Natural killer cell treated with Interleukin-12 subunit alpha and Interleukin-12 subunit beta and Interleukin-15 and Interleukin-18, amount 100 ng/mL, for 72 hours (primary cell): ENCODE data around the gene SHROOM4. TPM values are rescaled to one million over a fixed set of nuclear protein-coding genes. Genes with fewer than 3 reads are reported as not detected.

ENCODE experiments used
- ATAC-seq, 2 donors: fragments of 150-1000 bp; cut with Tn5 transposase in 1 of 2; sonication (Bioruptor Pico), chemical (Tn5 transposase) in 1 of 2; 2 replicates each; pipeline ENCODE4 v1.10.0; 2021
- DNase-seq: peaks from one replicate; pipeline ENCODE4 v3.0.0; 2022; ENCODE audit warnings: low spot score
- H3K27ac Mint-ChIP-seq, 2 donors: 1 replicate in 1 of 2; 2 replicates in 1 of 2; pipeline ENCODE4 v1.8.0; 2022; ENCODE audit warnings: mixed read lengths in 2 of 2, mild to moderate bottlenecking in 1 of 2, moderate library complexity in 1 of 2
- H3K27me3 Mint-ChIP-seq, 2 donors: 1 replicate in 1 of 2; 2 replicates in 1 of 2; pipeline ENCODE4 v1.8.0; 2022; ENCODE audit warnings: mixed read lengths in 2 of 2
- H3K36me3 Mint-ChIP-seq: one replicate; pipeline ENCODE4 v1.8.0; 2022; ENCODE audit warnings: mixed read lengths
- H3K4me1 Mint-ChIP-seq, 2 donors: 1 replicate in 1 of 2; 2 replicates in 1 of 2; pipeline ENCODE4 v1.8.0; 2022; ENCODE audit warnings: low read depth in 2 of 2, mixed read lengths in 2 of 2, mild to moderate bottlenecking in 1 of 2
- H3K4me3 Mint-ChIP-seq: one replicate; pipeline ENCODE4 v1.8.0; 2022; ENCODE audit warnings: mixed read lengths
- H3K9me3 Mint-ChIP-seq: 2 replicates; pipeline ENCODE4 v1.8.0; 2022; ENCODE audit warnings: mixed read lengths
- total RNA-seq, 2 donors: library from RNA; stranded (reverse); gene quantifications; one replicate each; pipeline ENCODE4 v1.2.3, GENCODE V29; 2022

The SHROOM4 gene
- total RNA-seq, 2 donors from 2014 or later = not detected

DNA sequence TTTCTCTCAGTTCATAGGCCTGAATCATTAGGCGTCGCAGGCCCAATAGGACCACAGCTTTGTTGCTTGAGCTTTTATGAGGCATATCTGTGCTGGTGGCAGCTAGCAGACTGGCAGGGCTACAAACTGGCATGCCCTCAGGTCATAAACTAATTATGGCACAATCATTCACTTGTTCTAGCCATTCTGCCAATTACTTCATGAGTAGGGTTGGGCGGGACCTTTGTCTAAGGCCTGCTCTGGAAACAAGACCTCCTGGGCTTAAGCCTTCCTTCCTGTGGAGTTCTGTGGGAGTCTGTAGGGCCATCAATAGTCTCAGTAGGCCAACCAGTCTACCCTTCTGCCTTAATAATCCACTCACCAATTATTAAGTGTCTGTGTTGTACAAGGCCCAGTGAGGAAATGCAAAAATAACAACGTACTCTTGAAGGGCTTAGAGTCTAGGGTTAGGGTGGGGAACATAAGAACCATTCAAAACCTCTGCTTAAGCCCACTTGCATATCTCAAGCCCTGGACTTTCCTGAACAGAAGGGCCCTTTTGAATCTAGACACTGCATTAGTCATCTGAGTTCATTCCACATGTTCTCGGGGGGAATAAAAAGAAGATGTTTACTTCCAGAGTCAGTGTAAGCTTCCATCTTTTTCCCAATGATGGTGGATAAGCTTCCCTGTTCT lies 44.5 kb downstream of the SHROOM4 start:
- no peaks in the 10 kb centered on the region for H3K4me1 Mint-ChIP-seq
- DNase-seq (no peak), ATAC-seq (no peak)
- no peak overlapping the region for H3K4me3 Mint-ChIP-seq
- H3K27ac Mint-ChIP-seq = no peak overlapping the region
- no peaks in the 10 kb centered on the region for H3K36me3 Mint-ChIP-seq
- H3K27me3 Mint-ChIP-seq = peaks cover 10 to 23% of the 10 kb centered on the region in 2 donors
- H3K9me3 Mint-ChIP-seq = no peaks in the 10 kb centered on the region

DNA sequence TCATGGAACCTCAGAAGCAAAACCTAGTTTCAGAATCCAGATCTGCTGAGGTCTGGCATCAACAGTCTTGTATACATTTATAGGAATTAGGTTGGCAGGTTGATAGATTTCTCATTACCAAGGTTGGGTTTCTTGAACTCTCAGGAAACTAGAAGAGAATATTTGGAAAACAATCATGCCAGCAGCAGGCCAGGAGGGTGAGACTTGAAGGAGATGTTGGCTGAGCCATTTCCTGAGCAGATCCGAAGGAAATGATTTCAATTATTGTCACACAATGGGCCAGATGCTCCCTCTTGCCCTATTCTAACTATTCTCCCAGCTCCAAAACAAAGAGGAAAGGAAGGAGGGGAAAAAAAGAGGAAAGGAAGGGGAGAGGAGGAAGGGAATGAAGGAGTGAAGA lies 45.2 kb downstream of the SHROOM4 start:
- H3K27ac Mint-ChIP-seq = no peak overlapping the region
- DNase-seq = no peak
- peaks cover 10 to 26% of the 10 kb centered on the region in 2 donors for H3K27me3 Mint-ChIP-seq
- no peak overlapping the region for H3K4me3 Mint-ChIP-seq
- no peaks in the 10 kb centered on the region for H3K9me3 Mint-ChIP-seq
- H3K4me1 Mint-ChIP-seq = no peaks in the 10 kb centered on the region
- no peaks in the 10 kb centered on the region for H3K36me3 Mint-ChIP-seq
- ATAC-seq = no peak

GRCh38 chrX:50765986-50766385 lies 48.0 kb downstream of the SHROOM4 start:
- H3K36me3 Mint-ChIP-seq = no peaks in the 10 kb centered on the region
- H3K27me3 Mint-ChIP-seq = peaks cover 20 to 30% of the 10 kb centered on the region in 2 donors
- no peaks in the 10 kb centered on the region for H3K9me3 Mint-ChIP-seq
- no peaks in the 10 kb centered on the region for H3K4me1 Mint-ChIP-seq
- no peak overlapping the region for H3K4me3 Mint-ChIP-seq
- ATAC-seq (no peak), DNase-seq (no peak)
- no peak overlapping the region for H3K27ac Mint-ChIP-seq

DNA sequence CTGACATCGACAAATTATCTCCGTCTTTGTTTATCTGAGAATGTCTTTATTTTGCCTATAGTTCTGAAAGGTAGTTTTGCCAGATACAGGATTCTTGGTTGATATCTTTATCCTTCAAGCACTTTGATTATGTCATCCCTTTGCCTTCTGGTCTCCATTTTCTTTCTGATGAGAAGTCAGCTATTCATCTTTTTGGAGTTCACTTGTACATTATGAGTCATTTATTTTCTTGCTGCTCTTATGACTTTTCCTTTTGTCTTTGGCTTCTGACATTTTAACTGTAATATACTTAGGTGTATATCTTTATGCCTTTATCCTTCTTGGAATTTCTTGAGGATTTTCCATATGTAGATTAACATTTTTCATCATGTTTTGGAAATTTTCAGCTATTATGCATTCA lies 51.4 kb downstream of the SHROOM4 start:
- H3K27ac Mint-ChIP-seq = no peak overlapping the region
- ATAC-seq (no peak), DNase-seq (no peak)
- H3K4me3 Mint-ChIP-seq = no peak overlapping the region
- no peaks in the 10 kb centered on the region for H3K36me3 Mint-ChIP-seq
- no peaks in the 10 kb centered on the region for H3K9me3 Mint-ChIP-seq
- no peaks in the 10 kb centered on the region for H3K4me1 Mint-ChIP-seq
- peaks cover 20 to 26% of the 10 kb centered on the region in 2 donors for H3K27me3 Mint-ChIP-seq

GRCh38 chrX:50756276-50756675 lies 57.7 kb downstream of the SHROOM4 start:
- H3K27ac Mint-ChIP-seq = no peak overlapping the region
- peaks cover 0 to 12% of the 10 kb centered on the region in 2 donors for H3K27me3 Mint-ChIP-seq
- H3K9me3 Mint-ChIP-seq = no peaks in the 10 kb centered on the region
- no peaks in the 10 kb centered on the region for H3K4me1 Mint-ChIP-seq
- no peak overlapping the region for H3K4me3 Mint-ChIP-seq
- ATAC-seq = no peak
- no peak for DNase-seq
- no peaks in the 10 kb centered on the region for H3K36me3 Mint-ChIP-seq

GRCh38 chrX:50751091-50751490 lies 62.9 kb downstream of the SHROOM4 start:
- Mint-ChIP-seq H3K36me3 (no peaks in the 10 kb centered on the region), H3K9me3 (no peaks in the 10 kb centered on the region), H3K27ac (no peak overlapping the region), H3K4me1 (no peaks in the 10 kb centered on the region), H3K4me3 (no peak overlapping the region), H3K27me3 (peaks cover 0 to 25% of the 10 kb centered on the region in 2 donors)
- DNase-seq (no peak), ATAC-seq (no peak)

GRCh38 chrX:50747471-50747900 lies 66.5 kb downstream of the SHROOM4 start:
- Mint-ChIP-seq H3K27me3 (peaks cover 22 to 36% of the 10 kb centered on the region in 2 donors), H3K4me3 (no peak overlapping the region), H3K27ac (no peak overlapping the region), H3K4me1 (no peaks in the 10 kb centered on the region), H3K9me3 (no peaks in the 10 kb centered on the region), H3K36me3 (no peaks in the 10 kb centered on the region)
- no peak for DNase-seq
- ATAC-seq = no peak

GRCh38 chrX:50736656-50737055 lies 77.3 kb downstream of the SHROOM4 start:
- H3K4me3 Mint-ChIP-seq = no peak overlapping the region
- no peak overlapping the region for H3K27ac Mint-ChIP-seq
- no peaks in the 10 kb centered on the region for H3K9me3 Mint-ChIP-seq
- H3K27me3 Mint-ChIP-seq = peaks cover 8 to 24% of the 10 kb centered on the region in 2 donors
- ATAC-seq (no peak), DNase-seq (no peak)
- no peaks in the 10 kb centered on the region for H3K36me3 Mint-ChIP-seq
- H3K4me1 Mint-ChIP-seq = no peaks in the 10 kb centered on the region

GRCh38 chrX:50726296-50726695 lies 87.7 kb downstream of the SHROOM4 start:
- DNase-seq = no peak
- H3K9me3 Mint-ChIP-seq = no peaks in the 10 kb centered on the region
- H3K4me3 Mint-ChIP-seq = no peak overlapping the region
- no peak for ATAC-seq
- no peak overlapping the region for H3K27ac Mint-ChIP-seq
- peaks cover 9% of the 10 kb centered on the region in 2 donors for H3K27me3 Mint-ChIP-seq
- no peaks in the 10 kb centered on the region for H3K36me3 Mint-ChIP-seq
- no peaks in the 10 kb centered on the region for H3K4me1 Mint-ChIP-seq

GRCh38 chrX:50725310-50725709 lies 88.7 kb downstream of the SHROOM4 start:
- H3K4me1 Mint-ChIP-seq = no peaks in the 10 kb centered on the region
- DNase-seq = no peak
- no peak overlapping the region for H3K4me3 Mint-ChIP-seq
- no peak for ATAC-seq
- no peaks in the 10 kb centered on the region for H3K9me3 Mint-ChIP-seq
- no peak overlapping the region for H3K27ac Mint-ChIP-seq
- H3K27me3 Mint-ChIP-seq = peaks cover 9 to 12% of the 10 kb centered on the region in 2 donors
- no peaks in the 10 kb centered on the region for H3K36me3 Mint-ChIP-seq

DNA sequence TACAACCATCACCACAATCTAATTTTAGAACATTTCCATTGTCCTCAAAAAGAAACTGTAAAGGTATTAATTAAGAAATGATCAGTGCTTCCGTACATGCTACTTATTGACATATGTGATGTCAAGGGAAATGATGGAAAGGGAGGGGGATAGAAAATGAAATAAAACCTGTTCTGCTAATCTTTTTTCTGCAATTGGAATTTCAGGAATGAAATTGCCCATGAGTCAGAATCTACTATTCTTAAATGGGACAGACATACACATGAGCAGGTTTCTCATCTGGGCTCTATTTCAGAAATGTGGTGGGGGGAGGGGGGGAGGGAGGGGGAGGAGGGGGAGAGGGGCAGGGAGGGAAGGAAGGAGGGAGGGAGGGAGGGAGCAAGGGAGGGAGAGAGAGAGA lies 91.0 kb downstream of the SHROOM4 start:
- no peak overlapping the region for H3K4me3 Mint-ChIP-seq
- ATAC-seq = no peak

DNA sequence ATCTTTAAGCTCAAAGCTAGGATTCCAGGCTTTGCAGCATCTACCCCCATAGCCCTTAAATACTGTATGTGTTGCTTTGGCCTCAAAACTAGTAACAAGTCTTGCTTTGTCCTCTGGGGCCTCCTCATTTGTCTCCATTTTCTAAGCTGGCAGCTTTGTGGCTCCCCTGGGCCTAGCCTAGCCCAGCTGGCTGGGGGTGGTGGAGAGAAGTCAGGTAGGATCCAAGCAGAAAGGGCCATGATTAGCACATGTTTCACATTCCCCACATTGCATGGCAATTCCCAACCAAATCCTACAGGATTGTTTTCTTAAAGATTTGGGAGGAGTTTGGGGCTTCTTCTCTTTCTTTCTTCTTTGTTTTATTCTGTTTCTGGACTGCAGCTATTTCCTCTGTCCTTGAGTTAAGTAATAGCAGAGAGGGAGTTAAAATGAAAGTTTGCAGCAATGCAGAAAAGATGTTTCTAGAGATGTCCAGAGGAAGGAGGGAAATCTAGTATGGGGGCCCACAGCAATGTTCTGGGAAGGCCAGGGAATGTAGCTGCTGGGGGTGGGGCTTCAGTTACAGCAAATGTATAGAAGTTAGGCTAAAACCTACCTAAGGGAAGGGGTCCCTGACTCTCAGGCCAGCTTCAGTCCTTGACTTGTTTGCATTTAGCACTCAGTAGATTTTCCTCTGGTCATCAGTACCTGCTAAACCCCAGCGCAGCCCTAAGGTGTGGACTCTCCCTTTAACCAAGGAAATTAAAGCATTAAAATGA lies 92.1 kb downstream of the SHROOM4 start:
- H3K9me3 Mint-ChIP-seq = no peaks in the 10 kb centered on the region
- peaks cover 0 to 10% of the 10 kb centered on the region in 2 donors for H3K27me3 Mint-ChIP-seq
- H3K4me3 Mint-ChIP-seq = no peak overlapping the region
- ATAC-seq (no peak), DNase-seq (no peak)
- H3K4me1 Mint-ChIP-seq = no peaks in the 10 kb centered on the region
- no peak overlapping the region for H3K27ac Mint-ChIP-seq
- no peaks in the 10 kb centered on the region for H3K36me3 Mint-ChIP-seq

More for the DNA sequence above, 91.0 kb downstream of the SHROOM4 start:
- H3K4me1 Mint-ChIP-seq = no peaks in the 10 kb centered on the region
- no peak for DNase-seq
- H3K27me3 Mint-ChIP-seq = peaks cover 0 to 10% of the 10 kb centered on the region in 2 donors
- H3K36me3 Mint-ChIP-seq = no peaks in the 10 kb centered on the region
- no peak overlapping the region for H3K27ac Mint-ChIP-seq
- no peaks in the 10 kb centered on the region for H3K9me3 Mint-ChIP-seq

GRCh38 chrX:50719614-50720013 lies 94.4 kb downstream of the SHROOM4 start:
- Mint-ChIP-seq H3K27me3 (peaks cover 0 to 15% of the 10 kb centered on the region in 2 donors), H3K9me3 (no peaks in the 10 kb centered on the region), H3K4me1 (no peaks in the 10 kb centered on the region), H3K4me3 (no peak overlapping the region), H3K36me3 (no peaks in the 10 kb centered on the region), H3K27ac (no peak overlapping the region)
- DNase-seq (no peak), ATAC-seq (no peak)

- Mint-ChIP-seq H3K9me3 (no peaks in the 10 kb centered on the region), H3K27me3 (peaks cover 0 to 12% of the 10 kb centered on the region in 2 donors), H3K4me3 (no peak overlapping the region), H3K36me3 (no peaks in the 10 kb centered on the region), H3K4me1 (no peaks in the 10 kb centered on the region), H3K27ac (no peak overlapping the region)
- ATAC-seq (no peak), DNase-seq (no peak)
Observed at GRCh38 chrX:50718776-50719175, 95.2 kb downstream of the SHROOM4 start.
